Neural cell (in vitro differentiated cells): ENCODE data around the gene ARHGAP18. TPM values are rescaled to one million over a fixed set of nuclear protein-coding genes. Genes with fewer than 3 reads are reported as not detected.

Experiments used
- H2AFZ ChIP-seq: fragments of 200-600, 300-800 bp; sonication (generic), shearing (Covaris generic); 2 replicates; pipeline ENCODE4 v1.6.0; 2014; ENCODE audit warnings: low read depth, mild to moderate bottlenecking, antibody characterized with exemption, low read length, moderate library complexity
- H3F3A ChIP-seq: fragments of 200-600 bp; shearing (Covaris generic); 2 replicates; pipeline ENCODE4 v1.6.1; 2016; ENCODE audit warnings: mild to moderate bottlenecking, moderate library complexity, mixed read lengths, antibody characterized with exemption, low read length; ENCODE audit not compliant: insufficient read depth, poor library complexity, severe bottlenecking
- H3K27ac ChIP-seq: fragments of 200-600, 300-800 bp; sonication (generic), shearing (Covaris generic); 2 replicates; pipeline ENCODE4 v1.5.1; 2014; ENCODE audit warnings: mild to moderate bottlenecking, low read length, moderate library complexity
- H3K27me3 ChIP-seq: fragments of 300-800, 200-600 bp; sonication (generic), shearing (Covaris generic); 2 replicates; pipeline ENCODE4 v1.6.0; 2014; ENCODE audit warnings: mild to moderate bottlenecking, low read depth, low read length, moderate library complexity; ENCODE audit not compliant: insufficient read depth
- H3K36me3 ChIP-seq: fragments of 300-800, 200-600 bp; sonication (generic), shearing (Covaris generic); 2 replicates; pipeline ENCODE4 v1.5.1; 2014; ENCODE audit warnings: mild to moderate bottlenecking, antibody characterized with exemption, low read length, moderate library complexity; ENCODE audit not compliant: insufficient read depth
- H3K4me2 ChIP-seq: fragments of 300-800, 200-600 bp; sonication (generic), shearing (Covaris generic); 2 replicates; pipeline ENCODE4 v1.6.0; 2014; ENCODE audit warnings: mild to moderate bottlenecking, low read length
- H3K4me3 ChIP-seq: fragments of 300-800, 200-600 bp; sonication (generic), shearing (Covaris generic); 2 replicates; pipeline ENCODE4 v1.5.1; 2014; ENCODE audit warnings: mild to moderate bottlenecking, low read length, moderate library complexity
- H3K79me2 ChIP-seq: fragments of 200-600 bp; shearing (Covaris generic); replicated peaks from 2 replicates; pipeline ENCODE4 v1.6.0; 2014; ENCODE audit warnings: mild to moderate bottlenecking, low read length, moderate library complexity; ENCODE audit not compliant: insufficient read depth
- H3K9ac ChIP-seq: fragments of 300-800, 200-600 bp; sonication (generic), shearing (Covaris generic); 2 replicates; pipeline ENCODE4 v1.6.1; 2016; ENCODE audit warnings: mild to moderate bottlenecking, low read length, mixed read lengths
- H3K9me2 ChIP-seq: fragments of 200-600 bp; shearing (Covaris generic); 2 replicates; pipeline ENCODE4 v1.6.1; 2016; ENCODE audit warnings: mild to moderate bottlenecking, low read length, mixed read lengths; ENCODE audit not compliant: insufficient read depth
- H3K9me3 ChIP-seq: fragments of 200-600, 300-800 bp; sonication (generic), shearing (Covaris generic); 2 replicates; pipeline ENCODE4 v1.6.1; 2016; ENCODE audit warnings: mild to moderate bottlenecking, mixed run types, low read length, moderate library complexity, mixed read lengths
- H4K20me1 ChIP-seq: fragments of 200-600 bp; shearing (Covaris generic); 2 replicates; pipeline ENCODE4 v1.6.1; 2016; ENCODE audit warnings: mild to moderate bottlenecking, mixed run types; ENCODE audit not compliant: insufficient read depth
- CTCF ChIP-seq: fragments of 450-650 bp; IDR thresholded peaks from 2 replicates; pipeline ENCODE4 v1.5.1; 2014; ENCODE audit warnings: antibody characterized with exemption, mild to moderate bottlenecking, moderate library complexity; ENCODE audit not compliant: poor library complexity, severe bottlenecking
- EP300 ChIP-seq: fragments of 450-650 bp; conservative IDR thresholded peaks from 2 replicates; pipeline ENCODE4 v1.6.1; 2014; ENCODE audit warnings: antibody characterized with exemption, mild to moderate bottlenecking, moderate library complexity; ENCODE audit not compliant: poor library complexity, severe bottlenecking
- EZH2 ChIP-seq: fragments of 200-600, 300-800 bp; shearing (Covaris generic), sonication (generic); IDR thresholded peaks from 2 replicates; pipeline ENCODE4 v1.6.1; 2014; ENCODE audit warnings: antibody characterized with exemption, low read length, borderline replicate concordance, mild to moderate bottlenecking; ENCODE audit not compliant: insufficient read depth, poor library complexity, severe bottlenecking
- MXI1 ChIP-seq: fragments of 450-650 bp; conservative IDR thresholded peaks from 2 replicates; pipeline ENCODE4 v1.6.1; 2014; ENCODE audit warnings: antibody characterized with exemption, mild to moderate bottlenecking; ENCODE audit not compliant: poor library complexity, severe bottlenecking
- POLR2AphosphoS5 ChIP-seq: IDR thresholded peaks from 2 replicates; pipeline ENCODE4 v1.6.1; 2012
- RAD21 ChIP-seq: fragments of 450-650 bp; conservative IDR thresholded peaks from 2 replicates; pipeline ENCODE4 v1.6.1; 2014; ENCODE audit warnings: antibody characterized with exemption, mild to moderate bottlenecking, moderate library complexity
- REST ChIP-seq: IDR thresholded peaks from 2 replicates; pipeline ENCODE4 v1.6.1; 2012; ENCODE audit warnings: borderline replicate concordance
- SMC3 ChIP-seq: fragments of 450-650 bp; conservative IDR thresholded peaks from 2 replicates; pipeline ENCODE4 v1.6.1; 2014; ENCODE audit warnings: antibody characterized with exemption, mild to moderate bottlenecking, moderate library complexity; ENCODE audit not compliant: poor library complexity
- TAF1 ChIP-seq: IDR thresholded peaks from 2 replicates; pipeline ENCODE4 v1.6.1; 2012; ENCODE audit warnings: low read depth
- polyA plus RNA-seq: library from polyadenylated mRNA; depleted of rRNA; stranded (reverse); fragments of >200 nt; gene quantifications from 2 replicates; pipeline ENCODE4 v1.2.3, GENCODE V29; 2014

The ARHGAP18 gene
- polyA plus RNA-seq, 1 donor from 2014 or later: 4.7 TPM

- H3K4me2 ChIP-seq: no peak overlapping the region
- no peaks in the 10 kb centered on the region for H3K79me2 ChIP-seq
- TF ChIP-seq RAD21: no peak
- no peak for TF ChIP-seq SMC3
- TF ChIP-seq EZH2: no peak
- no peak for TF ChIP-seq MXI1
- TF ChIP-seq EP300: no peak
- no peak for TF ChIP-seq POLR2AphosphoS5
- TF ChIP-seq REST: no peak
- no peak for TF ChIP-seq TAF1
- no peak for TF ChIP-seq CTCF
Measured at GRCh38 chr6:129653229-129653628, 56.7 kb downstream of the ARHGAP18 start.

GRCh38 chr6:129651291-129651691 is 58.7 kb downstream of the ARHGAP18 start:
- H3K9me3 ChIP-seq: no peaks in the 10 kb centered on the region
- no peaks in the 10 kb centered on the region for H4K20me1 ChIP-seq
- no peaks in the 10 kb centered on the region for H3K36me3 ChIP-seq
- no peak overlapping the region for H2AFZ ChIP-seq
- no peak overlapping the region for H3K4me2 ChIP-seq
- H3F3A ChIP-seq: no peaks in the 10 kb centered on the region
- no peak overlapping the region for H3K27ac ChIP-seq
- H3K4me3 ChIP-seq: no peak overlapping the region
- no peaks in the 10 kb centered on the region for H3K79me2 ChIP-seq
- no peaks in the 10 kb centered on the region for H3K9me2 ChIP-seq
- TF ChIP-seq REST (no peak), POLR2AphosphoS5 (no peak), SMC3 (no peak), EZH2 (no peak), EP300 (no peak), CTCF (no peak), RAD21 (no peak), MXI1 (no peak), TAF1 (no peak)
- no peak overlapping the region for H3K9ac ChIP-seq
- H3K27me3 ChIP-seq: no peaks in the 10 kb centered on the region

More at GRCh38 chr6:129653229-129653628, 56.7 kb downstream of the ARHGAP18 start:
- no peaks in the 10 kb centered on the region for H3K9me3 ChIP-seq
- no peaks in the 10 kb centered on the region for H3F3A ChIP-seq
- H4K20me1 ChIP-seq: no peaks in the 10 kb centered on the region
- no peak overlapping the region for H3K9ac ChIP-seq
- no peaks in the 10 kb centered on the region for H3K27me3 ChIP-seq
- no peaks in the 10 kb centered on the region for H3K9me2 ChIP-seq
- H3K27ac ChIP-seq: no peak overlapping the region
- no peak overlapping the region for H2AFZ ChIP-seq
- H3K4me3 ChIP-seq: no peak overlapping the region
- no peaks in the 10 kb centered on the region for H3K36me3 ChIP-seq
